ENCODE data around the gene DLG2.
"Not testable (repeated sequence)": the region's sequence is repeated elsewhere in the genome, so short reads cannot be mapped to it uniquely, and the experiment has no call there.

The DLG2 gene

GRCh38 chr11:84345027-84345426 lies 1282.1 kb downstream of the DLG2 start:
- Mint-ChIP-seq H3K9me3 (peaks cover 5% of the 10 kb centered on the region), H3K27me3 (no peaks in the 10 kb centered on the region), H3K4me3 (no peak overlapping the region), H3K36me3 (no peaks in the 10 kb centered on the region), H3K27ac (no peak overlapping the region), H3K4me1 (no peaks in the 10 kb centered on the region)

GRCh38 chr11:84339796-84340195 lies 1287.3 kb downstream of the DLG2 start:
- no peak overlapping the region for H3K27ac Mint-ChIP-seq
- no peaks in the 10 kb centered on the region for H3K27me3 Mint-ChIP-seq

DNA sequence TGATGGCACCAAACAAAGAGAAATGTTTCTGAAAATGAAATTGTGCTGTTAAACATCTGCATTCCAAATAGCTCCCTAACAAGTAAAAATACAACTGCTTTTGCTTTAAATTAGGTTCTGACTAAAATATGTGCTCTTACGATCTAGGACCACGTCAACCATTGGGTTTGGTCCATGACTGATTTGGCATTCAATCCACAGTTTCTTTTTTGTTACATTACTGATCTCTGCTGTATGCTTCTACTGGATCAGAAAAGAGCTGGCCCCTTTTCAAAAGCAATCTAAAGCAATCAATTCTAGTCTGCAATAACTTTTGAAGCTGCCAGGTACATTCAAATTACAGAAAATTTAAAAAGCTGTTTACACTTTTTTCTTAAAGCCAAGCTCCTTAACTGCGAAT lies 1293.9 kb downstream of the DLG2 start:
- H3K36me3 Mint-ChIP-seq: no peaks in the 10 kb centered on the region
- H3K27ac Mint-ChIP-seq: no peak overlapping the region
- H3K4me3 Mint-ChIP-seq: no peak overlapping the region
- no peaks in the 10 kb centered on the region for H3K4me1 Mint-ChIP-seq
- H3K9me3 Mint-ChIP-seq: peaks cover 11% of the 10 kb centered on the region
- no peaks in the 10 kb centered on the region for H3K27me3 Mint-ChIP-seq

More at GRCh38 chr11:84339796-84340195, 1287.3 kb downstream of the DLG2 start:
- Mint-ChIP-seq H3K4me1 (no peaks in the 10 kb centered on the region), H3K36me3 (no peaks in the 10 kb centered on the region), H3K4me3 (no peak overlapping the region), H3K9me3 (peaks cover 15% of the 10 kb centered on the region)

DNA sequence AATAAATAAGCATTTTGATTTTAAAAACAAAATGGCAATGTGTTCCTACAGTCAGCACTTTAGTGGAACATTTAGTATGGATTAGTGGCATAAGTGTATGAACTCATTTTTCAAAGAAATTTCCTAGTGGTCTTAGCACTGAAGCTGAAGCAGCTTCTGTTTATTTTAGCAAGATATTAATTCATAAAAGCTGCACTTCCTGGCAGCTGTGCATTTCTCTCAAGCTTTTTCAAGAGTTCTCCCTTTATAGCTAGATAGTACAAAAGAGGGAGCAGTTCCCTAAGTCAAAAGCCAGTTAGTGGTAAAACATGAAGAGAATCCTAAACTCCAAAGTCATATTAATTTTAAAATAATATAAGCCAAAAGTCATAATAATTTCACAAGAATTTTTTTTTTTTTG lies 1304.9 kb downstream of the DLG2 start:
- Mint-ChIP-seq H3K27me3 (no peaks in the 10 kb centered on the region), H3K27ac (no peak overlapping the region), H3K4me1 (no peaks in the 10 kb centered on the region), H3K4me3 (no peak overlapping the region), H3K36me3 (no peaks in the 10 kb centered on the region), H3K9me3 (peaks cover 16% of the 10 kb centered on the region)

DNA sequence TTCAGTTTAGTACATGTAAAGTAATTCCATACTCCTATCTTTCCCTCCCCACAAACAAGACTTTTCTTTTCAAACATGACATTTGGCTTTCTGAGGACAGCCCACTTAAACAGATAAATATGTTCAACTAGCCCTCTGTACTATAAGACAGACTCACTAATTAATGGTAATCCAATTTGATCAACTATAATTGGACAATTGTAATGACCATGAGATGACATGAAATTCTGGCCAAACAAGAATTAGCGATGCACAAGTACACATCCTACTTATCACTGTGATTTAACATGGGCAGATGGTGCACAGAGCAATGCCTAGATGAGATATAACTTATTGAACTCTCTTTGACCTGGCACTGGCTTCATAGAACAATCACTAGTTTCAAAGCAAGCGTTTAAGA lies 1307.3 kb downstream of the DLG2 start:
- Mint-ChIP-seq H3K27me3 (no peaks in the 10 kb centered on the region), H3K36me3 (no peaks in the 10 kb centered on the region), H3K27ac (no peak overlapping the region), H3K4me1 (no peaks in the 10 kb centered on the region), H3K9me3 (peaks cover 9% of the 10 kb centered on the region), H3K4me3 (no peak overlapping the region)

DNA sequence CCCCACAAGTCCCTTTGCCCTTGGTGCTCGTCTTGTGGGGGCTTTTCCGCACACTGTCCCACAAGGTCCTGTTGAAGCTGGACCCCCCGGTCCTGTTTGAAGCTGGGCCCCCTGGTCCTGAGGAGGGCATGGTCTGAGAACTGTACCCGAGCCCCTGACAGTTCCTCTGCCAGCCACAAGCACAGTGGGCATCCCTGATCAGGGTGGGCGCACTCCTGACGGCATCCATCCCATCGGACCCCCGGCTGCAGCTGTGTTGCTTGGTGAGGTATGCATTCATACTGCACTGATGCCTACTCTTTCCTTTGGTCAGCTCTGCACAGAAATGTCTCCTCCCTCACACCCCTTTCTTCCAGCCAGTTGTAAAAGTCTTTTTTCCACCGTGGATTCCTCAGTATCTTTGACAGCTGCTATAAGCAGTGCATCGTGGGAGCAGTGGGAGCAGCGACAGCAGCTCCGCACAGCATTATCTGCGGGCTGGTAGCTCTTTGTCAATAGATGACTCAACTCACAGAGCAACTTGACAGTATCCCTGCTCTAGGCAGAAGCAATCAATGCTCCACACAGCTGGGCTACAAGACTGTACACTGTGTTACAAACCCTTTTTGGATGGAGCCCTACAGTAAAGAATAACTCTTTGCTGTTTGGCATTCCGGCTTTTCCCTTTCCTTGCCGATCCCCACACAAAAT lies 1310.1 kb downstream of the DLG2 start:
- Mint-ChIP-seq H3K27ac (no peak overlapping the region), H3K36me3 (no peaks in the 10 kb centered on the region), H3K4me1 (no peaks in the 10 kb centered on the region), H3K27me3 (no peaks in the 10 kb centered on the region), H3K4me3 (no peak overlapping the region), H3K9me3 (no peaks in the 10 kb centered on the region)

GRCh38 chr11:84313830-84314359 lies 1313.2 kb downstream of the DLG2 start:
- no peaks in the 10 kb centered on the region for H3K4me1 Mint-ChIP-seq
- H3K4me3 Mint-ChIP-seq: no peak overlapping the region
- H3K9me3 Mint-ChIP-seq: peaks cover 6% of the 10 kb centered on the region
- no peak overlapping the region for H3K27ac Mint-ChIP-seq
- H3K27me3 Mint-ChIP-seq: no peaks in the 10 kb centered on the region
- no peaks in the 10 kb centered on the region for H3K36me3 Mint-ChIP-seq

GRCh38 chr11:84310268-84310667 lies 1316.9 kb downstream of the DLG2 start:
- Mint-ChIP-seq H3K36me3 (no peaks in the 10 kb centered on the region), H3K27me3 (no peaks in the 10 kb centered on the region), H3K4me3 (no peak overlapping the region), H3K4me1 (no peaks in the 10 kb centered on the region), H3K9me3 (peaks cover 7% of the 10 kb centered on the region), H3K27ac (no peak overlapping the region)

DNA sequence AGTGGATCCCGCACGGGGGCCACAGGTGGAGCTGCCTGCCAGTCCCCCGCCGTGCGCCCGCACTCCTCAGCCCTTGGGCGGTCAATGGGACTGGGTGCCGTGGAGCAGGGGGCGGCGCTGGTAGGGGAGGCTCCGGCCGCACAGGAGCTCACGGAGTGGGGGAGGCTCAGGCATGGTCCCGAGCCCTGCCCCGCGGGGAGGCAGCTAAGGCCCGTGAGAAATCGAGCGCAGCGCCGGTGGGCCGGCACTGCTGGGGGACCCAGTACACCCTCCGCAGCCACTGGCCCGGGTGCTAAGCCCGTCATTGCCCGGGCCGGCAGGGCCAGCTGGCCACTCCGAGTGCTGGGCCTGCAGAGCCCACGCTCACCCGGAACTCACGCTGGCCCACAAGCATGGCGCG lies 1318.7 kb downstream of the DLG2 start:
- not testable (repeated sequence) for H3K27me3 Mint-ChIP-seq

DNA sequence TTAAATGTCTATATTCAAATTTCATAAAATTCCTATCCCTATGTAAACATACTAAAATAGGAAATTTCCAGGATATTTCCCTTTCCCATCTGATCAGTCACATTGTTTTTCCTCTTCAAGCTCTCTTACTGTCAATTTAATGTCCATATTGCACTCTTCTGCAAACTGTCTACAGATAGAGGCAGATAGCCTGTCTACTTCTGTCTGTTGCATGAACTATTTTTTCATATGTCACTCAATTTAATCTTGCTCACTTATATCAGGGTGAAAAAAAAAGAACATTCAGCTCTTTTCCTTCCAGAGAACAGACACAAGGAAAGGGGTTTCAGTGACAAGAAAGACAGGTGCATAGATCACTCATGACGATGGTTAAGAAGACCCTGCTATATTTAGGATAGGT lies 1327.1 kb downstream of the DLG2 start:
- H3K4me3 Mint-ChIP-seq: no peak overlapping the region
- H3K27me3 Mint-ChIP-seq: no peaks in the 10 kb centered on the region
- no peaks in the 10 kb centered on the region for H3K36me3 Mint-ChIP-seq
- no peak overlapping the region for H3K27ac Mint-ChIP-seq
- no peaks in the 10 kb centered on the region for H3K4me1 Mint-ChIP-seq
- no peaks in the 10 kb centered on the region for H3K9me3 Mint-ChIP-seq

More for the DNA sequence above, 1318.7 kb downstream of the DLG2 start:
- H3K4me3 Mint-ChIP-seq, H3K27ac Mint-ChIP-seq, H3K9me3 Mint-ChIP-seq, H3K36me3 Mint-ChIP-seq, H3K4me1 Mint-ChIP-seq: not testable (repeated sequence)

GRCh38 chr11:84297570-84297969 lies 1329.6 kb downstream of the DLG2 start:
- Mint-ChIP-seq H3K27ac (no peak overlapping the region), H3K4me1 (no peaks in the 10 kb centered on the region), H3K9me3 (no peaks in the 10 kb centered on the region), H3K36me3 (no peaks in the 10 kb centered on the region), H3K27me3 (no peaks in the 10 kb centered on the region), H3K4me3 (no peak overlapping the region)

- Mint-ChIP-seq H3K9me3 (no peaks in the 10 kb centered on the region), H3K4me3 (no peak overlapping the region), H3K36me3 (no peaks in the 10 kb centered on the region), H3K27me3 (no peaks in the 10 kb centered on the region), H3K27ac (no peak overlapping the region), H3K4me1 (no peaks in the 10 kb centered on the region)
These were observed 1331.3 kb downstream of the DLG2 start for GRCh38 chr11:84295815-84296214.

DNA sequence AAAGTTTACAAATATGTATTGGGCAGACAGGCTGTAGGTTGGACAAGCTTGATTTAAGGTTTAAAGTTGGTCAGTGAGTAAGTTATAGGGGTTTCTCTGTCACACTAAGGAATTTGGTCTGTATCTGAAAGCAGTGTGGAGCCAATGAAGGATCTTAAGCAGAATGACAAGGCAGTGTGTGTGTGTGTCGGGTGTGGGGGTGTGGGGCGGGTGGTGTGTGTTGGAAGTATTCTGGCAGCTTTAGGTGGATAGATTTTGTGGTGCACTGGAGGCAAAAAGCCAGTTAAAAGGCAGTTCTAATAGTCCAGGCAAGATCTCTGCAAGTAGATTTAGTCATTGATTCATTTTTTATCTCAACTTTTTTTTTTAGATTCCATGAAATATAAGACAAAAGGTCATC lies 1334.2 kb downstream of the DLG2 start:
- H3K9me3 Mint-ChIP-seq: no peaks in the 10 kb centered on the region
- no peaks in the 10 kb centered on the region for H3K4me1 Mint-ChIP-seq
- H3K4me3 Mint-ChIP-seq: no peak overlapping the region
- no peaks in the 10 kb centered on the region for H3K36me3 Mint-ChIP-seq
- no peak overlapping the region for H3K27ac Mint-ChIP-seq
- no peaks in the 10 kb centered on the region for H3K27me3 Mint-ChIP-seq

GRCh38 chr11:84292006-84292405 lies 1335.1 kb downstream of the DLG2 start:
- no peaks in the 10 kb centered on the region for H3K9me3 Mint-ChIP-seq
- no peaks in the 10 kb centered on the region for H3K27me3 Mint-ChIP-seq
- H3K4me1 Mint-ChIP-seq: no peaks in the 10 kb centered on the region
- H3K4me3 Mint-ChIP-seq: no peak overlapping the region
- H3K36me3 Mint-ChIP-seq: no peaks in the 10 kb centered on the region
- H3K27ac Mint-ChIP-seq: no peak overlapping the region

- H3K36me3 Mint-ChIP-seq: no peaks in the 10 kb centered on the region
These were observed 1336.5 kb downstream of the DLG2 start for GRCh38 chr11:84290647-84291046.

GRCh38 chr11:84289381-84289906 lies 1337.7 kb downstream of the DLG2 start:
- Mint-ChIP-seq H3K4me1 (no peaks in the 10 kb centered on the region), H3K4me3 (no peak overlapping the region), H3K27me3 (no peaks in the 10 kb centered on the region), H3K9me3 (peaks cover 11% of the 10 kb centered on the region), H3K27ac (no peak overlapping the region), H3K36me3 (no peaks in the 10 kb centered on the region)

More at GRCh38 chr11:84290647-84291046, 1336.5 kb downstream of the DLG2 start:
- H3K4me1 Mint-ChIP-seq: no peaks in the 10 kb centered on the region
- no peaks in the 10 kb centered on the region for H3K27me3 Mint-ChIP-seq
- H3K9me3 Mint-ChIP-seq: peaks cover 2% of the 10 kb centered on the region
- no peak overlapping the region for H3K4me3 Mint-ChIP-seq
- no peak overlapping the region for H3K27ac Mint-ChIP-seq

- Mint-ChIP-seq H3K9me3 (peaks cover 12% of the 10 kb centered on the region), H3K4me1 (no peaks in the 10 kb centered on the region), H3K4me3 (no peak overlapping the region), H3K27me3 (no peaks in the 10 kb centered on the region), H3K36me3 (no peaks in the 10 kb centered on the region), H3K27ac (no peak overlapping the region)
These were observed 1353.6 kb downstream of the DLG2 start for GRCh38 chr11:84273541-84273940.

Data from activated naive CD4-positive, alpha-beta T cell treated with anti-CD3 and anti-CD28 coated beads, Interleukin-2, amount 50 U/mL, for 24 hours (primary cell).